HepG2 (cell line): Measurements from ENCODE around the gene EPHA10. TPM values are rescaled to one million over a fixed set of nuclear protein-coding genes. Genes with fewer than 3 reads are reported as not detected.

Experiments used
- ARHGAP35 ChIP-seq: sonication (generic); formaldehyde crosslinking; IDR thresholded peaks from 2 replicates; pipeline ENCODE4 v1.9.0; 2022; ENCODE audit warnings: mild to moderate bottlenecking, inconsistent platforms, moderate library complexity, missing genetic modification reagents, borderline replicate concordance
- ARID3A ChIP-seq: IDR thresholded peaks from 2 replicates; pipeline ENCODE4 v1.6.1; 2012; ENCODE audit warnings: low read depth, low read length, improper control_type of control experiment
- EED ChIP-seq: sonication (generic); formaldehyde crosslinking; IDR thresholded peaks from 2 replicates; pipeline ENCODE4 v1.5.0; 2020; ENCODE audit warnings: mild to moderate bottlenecking, missing genetic modification reagents
- FIP1L1 ChIP-seq: fragments of 200-400 bp; formaldehyde crosslinking; IDR thresholded peaks from 2 replicates; pipeline ENCODE4 v1.6.1; 2018; ENCODE audit warnings: low read depth, mild to moderate bottlenecking, low read length, moderate library complexity, borderline replicate concordance; ENCODE audit not compliant: insufficient read depth
- GABPB1 ChIP-seq: IDR thresholded peaks from 2 replicates; pipeline ENCODE4 v1.6.1; 2016; ENCODE audit warnings: mild to moderate bottlenecking, missing genetic modification reagents, moderate library complexity, missing compliant biosample characterization
- GLI4 ChIP-seq: sonication (generic); formaldehyde crosslinking; IDR thresholded peaks from 2 replicates; pipeline ENCODE4 v1.5.1; 2020; ENCODE audit warnings: missing genetic modification reagents, mild to moderate bottlenecking, moderate library complexity, borderline replicate concordance
- HES4 ChIP-seq: sonication (generic); formaldehyde crosslinking; IDR thresholded peaks from 2 replicates; pipeline ENCODE4 v1.9.0; 2021; ENCODE audit warnings: mild to moderate bottlenecking, missing genetic modification reagents, borderline replicate concordance
- HMG20B ChIP-seq: conservative IDR thresholded peaks from 2 replicates; pipeline ENCODE4 v1.6.1; 2016; ENCODE audit warnings: missing genetic modification reagents, missing compliant biosample characterization
- MAFG ChIP-seq: sonication (generic); formaldehyde crosslinking; IDR thresholded peaks from 2 replicates; pipeline ENCODE4 v1.5.1; 2020; ENCODE audit warnings: mild to moderate bottlenecking, missing genetic modification reagents
- MBNL3 ChIP-seq: fragments of 250-450 bp; sonication (Bioruptor Pico); conservative IDR thresholded peaks from 2 replicates; pipeline ENCODE4 v1.8.0; 2022; ENCODE audit warnings: mild to moderate bottlenecking, inconsistent platforms
- MEF2D ChIP-seq: sonication (generic); formaldehyde crosslinking; IDR thresholded peaks from 2 replicates; pipeline ENCODE4 v1.5.1; 2020; ENCODE audit warnings: mild to moderate bottlenecking, missing genetic modification reagents
- RAD21 ChIP-seq: fragments of 450-650 bp; formaldehyde crosslinking; IDR thresholded peaks from 2 replicates; pipeline ENCODE4 v1.5.0; 2020; ENCODE audit warnings: mild to moderate bottlenecking
- RFX1 ChIP-seq: fragments of 450-650 bp; IDR thresholded peaks from 2 replicates; pipeline ENCODE4 v1.6.1; 2017
- RFXAP ChIP-seq: sonication (generic); formaldehyde crosslinking; IDR thresholded peaks from 2 replicates; pipeline ENCODE4 v1.4.0; 2020; ENCODE audit warnings: missing genetic modification reagents, borderline replicate concordance
- SMAD9 ChIP-seq: sonication (generic); formaldehyde crosslinking; IDR thresholded peaks from 2 replicates; pipeline ENCODE4 v1.5.1; 2020; ENCODE audit warnings: mild to moderate bottlenecking, missing genetic modification reagents
- ZFYVE20 ChIP-seq: sonication (generic); formaldehyde crosslinking; IDR thresholded peaks from 2 replicates; pipeline ENCODE4 v1.8.0; 2023; ENCODE audit warnings: low read depth, mild to moderate bottlenecking, moderate library complexity, missing genetic modification reagents, borderline replicate concordance
- ZNF20 ChIP-seq: sonication (generic); formaldehyde crosslinking; IDR thresholded peaks from 2 replicates; pipeline ENCODE4 v1.4.0; 2020; ENCODE audit warnings: mild to moderate bottlenecking, moderate library complexity, missing genetic modification reagents
- ZNF549 ChIP-seq: sonication (generic); formaldehyde crosslinking; IDR thresholded peaks from 2 replicates; pipeline ENCODE4 v1.5.0; 2020; ENCODE audit warnings: missing genetic modification reagents
- ZNF563 ChIP-seq: sonication (generic); formaldehyde crosslinking; IDR thresholded peaks from 2 replicates; pipeline ENCODE4 v1.8.0; 2022; ENCODE audit warnings: mild to moderate bottlenecking, moderate library complexity, missing genetic modification reagents
- ZNF598 ChIP-seq: sonication (generic); formaldehyde crosslinking; IDR thresholded peaks from 2 replicates; pipeline ENCODE4 v1.5.1; 2020; ENCODE audit warnings: mild to moderate bottlenecking, missing genetic modification reagents, borderline replicate concordance
- ZNF761 ChIP-seq: sonication (generic); formaldehyde crosslinking; conservative IDR thresholded peaks from 2 replicates; pipeline ENCODE4 v1.4.0; 2020; ENCODE audit warnings: mild to moderate bottlenecking, missing genetic modification reagents
- ZSCAN9 ChIP-seq: IDR thresholded peaks from 2 replicates; pipeline ENCODE4 v1.6.1; 2016; ENCODE audit warnings: borderline replicate concordance
- polyA plus RNA-seq, 8 experiments: library from polyadenylated mRNA; depleted of rRNA in 3 of 8; stranded (reverse) in 7 of 8; unstranded in 1 of 8; fragments of >200 nt; fragmentation: Illumina TruSeq in 4 of 8; extraction: Trizol in 4 of 8; gene quantifications; 2 replicates each; pipeline versions ENCODE4 v1.2.1 to v1.2.3, GENCODE V29; 2011 to 2016; ENCODE audit warnings: low read depth in 4 of 8, missing spikeins in 1 of 8, mixed read lengths in 1 of 8; ENCODE audit not compliant: insufficient read depth in 1 of 8
- total RNA-seq, 5 experiments: library from RNA; depleted of rRNA; stranded (reverse); fragments of >200 nt; fragmentation: Illumina TruSeq; extraction: Trizol; gene quantifications; 2 replicates each; pipeline ENCODE4 v1.2.3, GENCODE V29; 2016; ENCODE audit warnings: low read depth in 1 of 5
- TF ChIP-seq, protein P1 (sequence below): sonication (generic); formaldehyde crosslinking; IDR thresholded peaks from 2 replicates; pipeline ENCODE4 v1.4.0; 2020; ENCODE audit warnings: mild to moderate bottlenecking, missing genetic modification reagents, borderline replicate concordance

The EPHA10 gene
- total and polyA plus RNA-seq, 2 of the 13 experiments (the other 11 are each of a cell fraction or from before 2014, with no cell fraction given) = 0.11 to 0.58 TPM

GRCh38 chr1:37692078-37692833 lies 72.7 kb downstream of the EPHA10 start, which contains the start of gene CDCA8 (continued):
- no peak for TF ChIP-seq MAFG (CRISPR knock-in tag)
- TF ChIP-seq ARID3A = no peak
- TF ChIP-seq ZNF761 (CRISPR knock-in tag) = no peak
- peak; percentile 95 for TF ChIP-seq RFXAP (CRISPR knock-in tag)
- no peak for TF ChIP-seq HMG20B (CRISPR knock-in tag)
- TF ChIP-seq HES4 = peak; percentile 22; the same call in 1 of the 2 replicates
- TF ChIP-seq ZSCAN9 = no peak
- 0 out of 2 replicates have a peak, but pooled peaks have one; percentile 25 for TF ChIP-seq RAD21 (CRISPR knock-in tag)
- TF ChIP-seq ZNF563 = peak; percentile 67; the same call in 1 of the 2 replicates
- no peak for TF ChIP-seq MBNL3 (CRISPR knock-in tag)
- TF ChIP-seq GLI4 (CRISPR knock-in tag) = no peak
- peak; percentile 11; the same call in 1 of the 2 replicates for TF ChIP-seq MEF2D (CRISPR knock-in tag)
- no peak for TF ChIP-seq ZNF598 (CRISPR knock-in tag)
- TF ChIP-seq EED (CRISPR knock-in tag) = no peak; the same call in 1 of the 2 replicates
- TF ChIP-seq, protein P1, sequence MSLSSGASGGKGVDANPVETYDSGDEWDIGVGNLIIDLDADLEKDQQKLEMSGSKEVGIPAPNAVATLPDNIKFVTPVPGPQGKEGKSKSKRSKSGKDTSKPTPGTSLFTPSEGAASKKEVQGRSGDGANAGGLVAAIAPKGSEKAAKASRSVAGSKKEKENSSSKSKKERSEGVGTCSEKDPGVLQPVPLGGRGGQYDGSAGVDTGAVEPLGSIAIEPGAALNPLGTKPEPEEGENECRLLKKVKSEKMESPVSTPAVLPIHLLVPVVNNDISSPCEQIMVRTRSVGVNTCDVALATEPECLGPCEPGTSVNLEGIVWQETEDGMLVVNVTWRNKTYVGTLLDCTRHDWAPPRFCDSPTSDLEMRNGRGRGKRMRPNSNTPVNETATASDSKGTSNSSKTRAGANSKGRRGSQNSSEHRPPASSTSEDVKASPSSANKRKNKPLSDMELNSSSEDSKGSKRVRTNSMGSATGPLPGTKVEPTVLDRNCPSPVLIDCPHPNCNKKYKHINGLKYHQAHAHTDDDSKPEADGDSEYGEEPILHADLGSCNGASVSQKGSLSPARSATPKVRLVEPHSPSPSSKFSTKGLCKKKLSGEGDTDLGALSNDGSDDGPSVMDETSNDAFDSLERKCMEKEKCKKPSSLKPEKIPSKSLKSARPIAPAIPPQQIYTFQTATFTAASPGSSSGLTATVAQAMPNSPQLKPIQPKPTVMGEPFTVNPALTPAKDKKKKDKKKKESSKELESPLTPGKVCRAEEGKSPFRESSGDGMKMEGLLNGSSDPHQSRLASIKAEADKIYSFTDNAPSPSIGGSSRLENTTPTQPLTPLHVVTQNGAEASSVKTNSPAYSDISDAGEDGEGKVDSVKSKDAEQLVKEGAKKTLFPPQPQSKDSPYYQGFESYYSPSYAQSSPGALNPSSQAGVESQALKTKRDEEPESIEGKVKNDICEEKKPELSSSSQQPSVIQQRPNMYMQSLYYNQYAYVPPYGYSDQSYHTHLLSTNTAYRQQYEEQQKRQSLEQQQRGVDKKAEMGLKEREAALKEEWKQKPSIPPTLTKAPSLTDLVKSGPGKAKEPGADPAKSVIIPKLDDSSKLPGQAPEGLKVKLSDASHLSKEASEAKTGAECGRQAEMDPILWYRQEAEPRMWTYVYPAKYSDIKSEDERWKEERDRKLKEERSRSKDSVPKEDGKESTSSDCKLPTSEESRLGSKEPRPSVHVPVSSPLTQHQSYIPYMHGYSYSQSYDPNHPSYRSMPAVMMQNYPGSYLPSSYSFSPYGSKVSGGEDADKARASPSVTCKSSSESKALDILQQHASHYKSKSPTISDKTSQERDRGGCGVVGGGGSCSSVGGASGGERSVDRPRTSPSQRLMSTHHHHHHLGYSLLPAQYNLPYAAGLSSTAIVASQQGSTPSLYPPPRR (CRISPR knock-in tag) = no peak
- peak; percentile 93 for TF ChIP-seq GABPB1 (CRISPR knock-in tag)
- no peak for TF ChIP-seq ZNF549 (CRISPR knock-in tag)
- TF ChIP-seq ZFYVE20 (CRISPR knock-in tag) = no peak
- no peak for TF ChIP-seq FIP1L1
- TF ChIP-seq SMAD9 = no peak
- no peak for TF ChIP-seq RFX1
- no peak for TF ChIP-seq ZNF20 (CRISPR knock-in tag)
- no peak for TF ChIP-seq ARHGAP35 (CRISPR knock-in tag)
